ENCODE data around the gene GSDME. TPM values are rescaled to one million over a fixed set of nuclear protein-coding genes. Genes with fewer than 3 reads are reported as not detected.
A peak's percentile ranks its signal among the peaks of the same experiment; 100 is the strongest.

GSDME gene
- polyA plus RNA-seq, 2 of the 4 experiments (the other 2 are of a cell fraction): 51.0 to 55.9 TPM

- POLR2A ChIA-PET: no interaction called here
- ATAC-seq (no peak), DNase-seq (ENCODE audit: low read depth in 1 of 2, low spot score in 1 of 2) (no peak)
Measured at GRCh38 chr7:24685708-24686107, 71.6 kb downstream of the GSDME start.

GRCh38 chr7:24670782-24671181, 86.5 kb downstream of the GSDME start:
- TF ChIP-seq EHMT2 (IDR thresholded peaks at IDR 0.05; ENCODE audit: low read depth): no peak
- peak; percentile 58 for TF ChIP-seq MAFK (IDR thresholded peaks at IDR 0.05; ENCODE audit: partially characterized antibody)
- peaks cover 21% of the 10 kb centered on the region for H3K4me1 ChIP-seq
- no peaks in the 10 kb centered on the region for H3K9me3 ChIP-seq
- no peak overlapping the region for H3K4me2 ChIP-seq
- ATAC-seq: no peak
- POLR2A ChIA-PET: no interaction called here
- no peak overlapping the region for H3K27ac ChIP-seq
- DNase-seq (ENCODE audit: low read depth in 1 of 2, low spot score in 1 of 2): no peak
- CTCF ChIA-PET: interaction anchor here (0.6 to 1.4 kb wide), 7 partner anchors 9 to 427 kb away, joined by 3 to 4 read pairs (median 3); no protein-coding TSS in a partner anchor
- H3K4me3 ChIP-seq: no peak overlapping the region
- FAIRE-seq: no peak

More at GRCh38 chr7:24685708-24686107, 71.6 kb downstream of the GSDME start:
- no peaks in the 10 kb centered on the region for H3K4me1 ChIP-seq
- CTCF ChIA-PET: interaction anchor here (0.6 to 1.4 kb wide), 3 partner anchors 10 to 451 kb away, joined by 3 read pairs; no protein-coding TSS in a partner anchor
- no peak overlapping the region for H3K4me2 ChIP-seq
- WGBS (ENCODE audit: missing lambda C conversion rate): 95% methylated on average over 1 of the region's 1 CpG
- no peaks in the 10 kb centered on the region for H3K9me3 ChIP-seq
- H3K27ac ChIP-seq: no peak overlapping the region
- H3K4me3 ChIP-seq: no peak overlapping the region
- TF ChIP-seq ELK1 (IDR thresholded peaks at IDR 0.05; ENCODE audit: low read depth, low read length) (no peak), POLR2A (IDR thresholded peaks at IDR 0.05; ENCODE audit: low read length) (no peak), CHD2 (IDR thresholded peaks at IDR 0.05; ENCODE audit: low read length, partially characterized antibody) (no peak), PHF8 (IDR thresholded peaks at IDR 0.05; ENCODE audit: borderline replicate concordance, low read depth) (no peak), HOXA7 (CRISPR knock-in tag; IDR thresholded peaks at IDR 0.05) (no peak), CHD4 (IDR thresholded peaks at IDR 0.05; ENCODE audit: borderline replicate concordance) (no peak), ESRRA (IDR thresholded peaks at IDR 0.05; ENCODE audit: borderline replicate concordance, low read length) (no peak), MAX (IDR thresholded peaks at IDR 0.05) (no peak), BHLHE40 (IDR thresholded peaks at IDR 0.05; ENCODE audit: low read depth, low read length) (no peak), ATOH8 (CRISPR knock-in tag; IDR thresholded peaks at IDR 0.05; ENCODE audit: low read depth) (no peak), PBX3 (IDR thresholded peaks at IDR 0.05) (no peak), EHMT2 (IDR thresholded peaks at IDR 0.05; ENCODE audit: low read depth) (no peak), ZSCAN20 (CRISPR knock-in tag; IDR thresholded peaks at IDR 0.05) (no peak)
- no peak for FAIRE-seq

- Histone ChIP-seq H3K4me2 (peak overlapping the region; percentile 47; the same call in 2 of the 3 replicates), H3K4me3 (no peak overlapping the region), H3K27ac (peak overlapping the region; percentile 38 to 53; a peak in 3 of 6 replicates), H3K4me1 (peaks cover 21% of the 10 kb centered on the region), H3K9me3 (no peaks in the 10 kb centered on the region)
- ChIA-PET CTCF (interaction anchor here (0.6 to 1.4 kb wide), 4 partner anchors 10 to 428 kb away, joined by 3 to 4 read pairs (median 3); no protein-coding TSS in a partner anchor), POLR2A (no interaction called here)
- DNase-seq (ENCODE audit: low read depth in 1 of 2, low spot score in 1 of 2): no peak
- no peak for ATAC-seq
- FAIRE-seq: no peak
- TF ChIP-seq HDAC2 (IDR thresholded peaks at IDR 0.05) (no peak), KDM5A (IDR thresholded peaks at IDR 0.05) (no peak), HOXB13 (CRISPR knock-in tag; IDR thresholded peaks at IDR 0.05; ENCODE audit: low read depth) (no peak), HOXB5 (CRISPR knock-in tag; IDR thresholded peaks at IDR 0.05) (no peak), FOSB (CRISPR knock-in tag; IDR thresholded peaks at IDR 0.05) (no peak), TP53 (CRISPR knock-in tag; IDR thresholded peaks at IDR 0.05) (no peak), ESRRA (IDR thresholded peaks at IDR 0.05; ENCODE audit: borderline replicate concordance, low read length) (no peak), BCL3 (IDR thresholded peaks at IDR 0.05) (no peak), EP300 (IDR thresholded peaks at IDR 0.05) (no peak), REST (IDR thresholded peaks at IDR 0.05) (no peak), HEYL (CRISPR knock-in tag; IDR thresholded peaks at IDR 0.05) (no peak), MAFK (IDR thresholded peaks at IDR 0.05; ENCODE audit: partially characterized antibody) (no peak), JUNB (IDR thresholded peaks at IDR 0.05) (no peak), EHF (CRISPR knock-in tag; IDR thresholded peaks at IDR 0.05) (no peak), HES2 (IDR thresholded peaks at IDR 0.05) (no peak)
Measured at GRCh38 chr7:24669971-24670591, 87.2 kb downstream of the GSDME start.
